Hepatocyte (in vitro differentiated cells): Measurements from ENCODE around the gene CLEC19A.

Experiments
- CTCF ChIP-seq: fragments of 200-600 bp; sonication (generic); IDR thresholded peaks from 2 replicates; pipeline ENCODE4 v1.5.1; 2016; ENCODE audit warnings: antibody characterized with exemption, mild to moderate bottlenecking; ENCODE audit not compliant: poor library complexity
- EZH2 ChIP-seq: fragments of 200-600 bp; sonication (generic); IDR thresholded peaks from 2 replicates; pipeline ENCODE4 v1.6.1; 2016; ENCODE audit warnings: antibody characterized with exemption, mild to moderate bottlenecking, borderline replicate concordance

- no peak for TF ChIP-seq CTCF
- TF ChIP-seq EZH2, result no peak
Observed at GRCh38 chr16:19344224-19344801, 58.8 kb downstream of the CLEC19A start.
